IMR-90 (cell line): ENCODE measurements around the gene CHMP5. TPM values are rescaled to one million over a fixed set of nuclear protein-coding genes. Genes with fewer than 3 reads are reported as not detected.

Experiments used
- ATAC-seq: fragments of 200-7000 bp; cut with Tn5 transposase; 2 replicates; pipeline ENCODE4 v1.9.1; 2020; ENCODE audit warnings: low read depth, mild to moderate bottlenecking, moderate library complexity
- BruUV-seq: library from RNA; stranded (reverse); fragments of 400-500 nt; replicated peaks from 2 replicates; lab custom pipeline; 2021; lab: Mats Ljungman, UMichigan
- CTCF ChIA-PET: fragments of 300-600 bp; formaldehyde crosslinking; extraction: SDS; loops from one replicate; lab custom pipeline; 2021; ENCODE audit warnings: antibody characterized with exemption; lab: Yijun Ruan, JAX
- POLR2A ChIA-PET: fragments of 300-600 bp; sonication (Branson Sonifier 250); formaldehyde crosslinking; loops from one replicate; lab custom pipeline; 2022; ENCODE audit warnings: antibody characterized with exemption; ENCODE audit not compliant: unreplicated experiment; lab: Charles Lee
- DNase-seq: peaks from one replicate; pipeline ENCODE4 v3.0.0; 2013
- H2AFZ ChIP-seq: replicated peaks from 2 replicates; pipeline ENCODE3; 2013; ENCODE audit warnings: low read length, mild to moderate bottlenecking; ENCODE audit not compliant: poor library complexity
- H2AK5ac ChIP-seq: 2 replicates; pipeline ENCODE4 v1.6.1; 2013; ENCODE audit warnings: low read depth, low read length, inconsistent platforms
- H2AK9ac ChIP-seq: replicated peaks from 2 replicates; pipeline ENCODE3; 2013; ENCODE audit warnings: mild to moderate bottlenecking, low read depth, low read length, moderate library complexity; ENCODE audit not compliant: poor library complexity
- H2BK120ac ChIP-seq: 2 replicates; pipeline ENCODE4 v1.6.1; 2013; ENCODE audit warnings: low read depth, low read length, inconsistent platforms
- H2BK15ac ChIP-seq: 3 replicates; pipeline ENCODE4 v1.6.1; 2013; ENCODE audit warnings: low read depth, low read length, inconsistent platforms
- H2BK20ac ChIP-seq: 2 replicates; pipeline ENCODE4 v1.6.1; 2013; ENCODE audit warnings: low read depth, mild to moderate bottlenecking, inconsistent platforms, low read length, moderate library complexity
- H2BK5ac ChIP-seq: 2 replicates; pipeline ENCODE4 v1.6.1; 2013; ENCODE audit warnings: mild to moderate bottlenecking, low read depth, low read length, inconsistent platforms; ENCODE audit not compliant: poor library complexity, severe bottlenecking
- H3K14ac ChIP-seq: replicated peaks from 2 replicates; pipeline ENCODE4 v1.6.1; 2013; ENCODE audit warnings: low read depth, low read length, inconsistent platforms
- H3K18ac ChIP-seq: 2 replicates; pipeline ENCODE4 v1.6.1; 2013; ENCODE audit warnings: low read depth, low read length, control low read depth
- H3K23ac ChIP-seq: 2 replicates; pipeline ENCODE4 v1.6.1; 2013; ENCODE audit warnings: low read depth, low read length, inconsistent platforms
- H3K27ac ChIP-seq: 2 replicates; pipeline ENCODE4 v1.5.1; 2013; ENCODE audit warnings: mild to moderate bottlenecking, control low read depth, low read length; ENCODE audit not compliant: insufficient read depth
- H3K27me3 ChIP-seq: 2 replicates; pipeline ENCODE4 v1.6.1; 2013; ENCODE audit warnings: low read length; ENCODE audit not compliant: control insufficient read depth, insufficient read depth
- H3K36me3 ChIP-seq: 2 replicates; pipeline ENCODE4 v1.6.1; 2013; ENCODE audit warnings: low read length, mixed read lengths; ENCODE audit not compliant: control insufficient read depth, insufficient read depth
- H3K4ac ChIP-seq: 2 replicates; pipeline ENCODE4 v1.6.1; 2013; ENCODE audit warnings: low read depth, low read length, inconsistent platforms
- H3K4me1 ChIP-seq: 2 replicates; pipeline ENCODE4 v1.6.1; 2013; ENCODE audit warnings: low read length, mixed read lengths; ENCODE audit not compliant: control insufficient read depth, insufficient read depth
- H3K4me2 ChIP-seq: 2 replicates; pipeline ENCODE4 v1.6.1; 2013; ENCODE audit warnings: low read depth, mild to moderate bottlenecking, control low read depth, low read length, moderate library complexity
- H3K4me3 ChIP-seq: 2 replicates; pipeline ENCODE4 v1.5.1; 2013; ENCODE audit warnings: low read depth, mild to moderate bottlenecking, control low read depth, low read length, moderate library complexity; ENCODE audit not compliant: insufficient read depth
- H3K56ac ChIP-seq: 2 replicates; pipeline ENCODE4 v1.6.1; 2013; ENCODE audit warnings: low read length, inconsistent platforms; ENCODE audit not compliant: insufficient read depth; ENCODE audit errors: extremely low read depth
- H3K79me1 ChIP-seq, 2 experiments: 2 replicates each; pipeline ENCODE4 v1.6.1; 2013; ENCODE audit warnings: low read length in 2 of 2, inconsistent platforms in 1 of 2, low read depth in 1 of 2
- H3K9ac ChIP-seq: 2 replicates; pipeline ENCODE4 v1.6.1; 2013; ENCODE audit warnings: low read depth, low read length, control low read depth
- H3K9me1 ChIP-seq: 2 replicates; pipeline ENCODE4 v1.6.1; 2013; ENCODE audit warnings: low read length, inconsistent platforms; ENCODE audit not compliant: insufficient read depth
- H3K9me3 ChIP-seq: 2 replicates; pipeline ENCODE4 v1.6.1; 2013; ENCODE audit warnings: low read length; ENCODE audit not compliant: control insufficient read depth, insufficient read depth
- H4K20me1 ChIP-seq: 2 replicates; pipeline ENCODE4 v1.6.1; 2013; ENCODE audit warnings: low read length, inconsistent platforms; ENCODE audit not compliant: insufficient read depth
- H4K5ac ChIP-seq: 2 replicates; pipeline ENCODE4 v1.6.1; 2013; ENCODE audit warnings: mild to moderate bottlenecking, low read depth, low read length, control low read depth
- H4K8ac ChIP-seq, 2 experiments: 2 replicates each; pipeline ENCODE4 v1.6.1; 2013; ENCODE audit warnings: low read depth in 2 of 2, low read length in 2 of 2, control low read depth in 1 of 2, inconsistent platforms in 1 of 2
- H4K91ac ChIP-seq: 2 replicates; pipeline ENCODE4 v1.6.1; 2013; ENCODE audit warnings: low read depth, low read length, inconsistent platforms; ENCODE audit not compliant: insufficient read depth
- BHLHE40 ChIP-seq: fragments of 150-350 bp; IDR thresholded peaks from 2 replicates; pipeline ENCODE4 v1.6.1; 2016; ENCODE audit warnings: mild to moderate bottlenecking, low read depth, low read length
- CEBPB ChIP-seq: IDR thresholded peaks from 2 replicates; pipeline ENCODE4 v1.6.1; 2012; ENCODE audit warnings: low read depth, low read length, improper control_type of control experiment
- CHD1 ChIP-seq: IDR thresholded peaks from 2 replicates; pipeline ENCODE4 v1.6.1; 2012; ENCODE audit warnings: low read depth, low read length, improper control_type of control experiment
- CTCF ChIP-seq: conservative IDR thresholded peaks from 2 replicates; pipeline ENCODE4 v1.5.1; 2012; ENCODE audit warnings: mild to moderate bottlenecking, low read depth, low read length, improper control_type of control experiment
- FOS ChIP-seq: fragments of 150-350 bp; IDR thresholded peaks from 2 replicates; pipeline ENCODE4 v1.6.1; 2016; ENCODE audit warnings: low read depth, low read length
- MAFK ChIP-seq: IDR thresholded peaks from 2 replicates; pipeline ENCODE4 v1.6.1; 2012; ENCODE audit warnings: low read depth, low read length, improper control_type of control experiment
- MAZ ChIP-seq: IDR thresholded peaks from 2 replicates; pipeline ENCODE4 v1.6.1; 2012; ENCODE audit warnings: low read depth, mild to moderate bottlenecking, low read length, improper control_type of control experiment, moderate library complexity, borderline replicate concordance
- MXI1 ChIP-seq: IDR thresholded peaks from 2 replicates; pipeline ENCODE4 v1.6.1; 2012; ENCODE audit warnings: low read depth, mild to moderate bottlenecking, low read length, moderate library complexity, borderline replicate concordance
- NFE2L2 ChIP-seq: fragments of 150-350 bp; IDR thresholded peaks from 2 replicates; pipeline ENCODE4 v1.6.1; 2016; ENCODE audit warnings: low read depth, mild to moderate bottlenecking, low read length
- POLR2A ChIP-seq: IDR thresholded peaks from 2 replicates; pipeline ENCODE4 v1.6.1; 2012; ENCODE audit warnings: mild to moderate bottlenecking, low read depth, low read length
- RAD21 ChIP-seq: IDR thresholded peaks from 2 replicates; pipeline ENCODE4 v1.6.1; 2012; ENCODE audit warnings: low read length, improper control_type of control experiment
- RCOR1 ChIP-seq: IDR thresholded peaks from 2 replicates; pipeline ENCODE4 v1.6.1; 2012; ENCODE audit warnings: mild to moderate bottlenecking, low read length, improper control_type of control experiment; ENCODE audit not compliant: insufficient replicate concordance
- RFX5 ChIP-seq: IDR thresholded peaks from 2 replicates; pipeline ENCODE4 v1.8.0; 2012; ENCODE audit warnings: low read depth, mild to moderate bottlenecking, low read length, moderate library complexity
- SMC3 ChIP-seq: fragments of 150-350 bp; IDR thresholded peaks from 2 replicates; pipeline ENCODE4 v1.6.1; 2016; ENCODE audit warnings: low read depth, mild to moderate bottlenecking, antibody characterized with exemption, low read length, moderate library complexity
- USF2 ChIP-seq: fragments of 150-350 bp; IDR thresholded peaks from 2 replicates; pipeline ENCODE4 v1.6.1; 2017; ENCODE audit warnings: mild to moderate bottlenecking, antibody characterized with exemption, low read length, low read depth
- WGBS, 2 experiments: methylation state at CpG; one replicate each; pipeline versions ENCODE4 v1.1.5 to v1.1.7; 2013; ENCODE audit warnings: missing lambda C conversion rate in 2 of 2; ENCODE audit not compliant: insufficient read length in 1 of 2; ENCODE audit errors: extremely low coverage in 2 of 2; 5-methylcytosine and 5-hydroxymethylcytosine counted together
- dilution Hi-C: fragments of 300-500 bp; cut with HindIII; formaldehyde crosslinking; loops from one replicate; pipeline ENCODE4 v1.14.3; 2018; ENCODE audit warnings: low sequenced_read_pairs; ENCODE audit not compliant: unreplicated experiment
- in situ Hi-C: fragments of 300-500 bp; cut with MboI; formaldehyde crosslinking; loops from 3 replicates; pipeline ENCODE4 v1.14.3; 2019; ENCODE audit warnings: low sequenced_read_pairs, inconsistent platforms, mixed read lengths
- intact Hi-C: fragments of 100-400 bp; cut with micrococcal nuclease; formaldehyde crosslinking; loops from 2 replicates; pipeline ENCODE4 v1.10.0; 2022
- polyA plus RNA-seq, 3 experiments: library from polyadenylated mRNA; depleted of rRNA; stranded (reverse); fragments of >200 nt; gene quantifications; 2 replicates each; pipeline ENCODE4 v1.2.3, GENCODE V29; 2012; ENCODE audit warnings: low replicate concordance in 1 of 3
- total RNA-seq: library from RNA; depleted of rRNA; stranded (reverse); fragments of >200 nt; gene quantifications from 2 replicates; pipeline ENCODE4 v1.2.3, GENCODE V29; 2012
- TF ChIP-seq, protein P1 (sequence below): fragments of 150-350 bp; IDR thresholded peaks from 2 replicates; pipeline ENCODE4 v1.6.1; 2016; ENCODE audit warnings: low read depth, mild to moderate bottlenecking, low read length, moderate library complexity, borderline replicate concordance

Gene CHMP5
- total and polyA plus RNA-seq, 2 of the 4 experiments (the other 2 are of a cell fraction) = 70.6 to 80.8 TPM

GRCh38 chr9:33223696-33224095, 41.2 kb upstream of the CHMP5 start:
- BruUV-seq = no TSS peak

More at GRCh38 chr9:33223696-33224095, 41.2 kb upstream of the CHMP5 start:
- Histone ChIP-seq H4K5ac (no peak overlapping the region), H3K9ac (no peak overlapping the region), H3K27ac (no peak overlapping the region), H2BK15ac (no peak overlapping the region), H3K79me1 (no peaks in the 10 kb centered on the region), H2AFZ (no peak overlapping the region), H2BK5ac (no peak overlapping the region), H2AK5ac (no peak overlapping the region), H3K4me2 (no peak overlapping the region), H4K20me1 (no peaks in the 10 kb centered on the region), H2BK20ac (no peak overlapping the region), H3K23ac (no peak overlapping the region), H4K8ac (no peak overlapping the region), H3K4me1 (peaks cover 7% of the 10 kb centered on the region), H3K14ac (no peak overlapping the region), H3K9me3 (no peaks in the 10 kb centered on the region), H2BK120ac (no peak overlapping the region), H3K4me3 (no peak overlapping the region), H3K4ac (no peak overlapping the region), H4K91ac (no peak overlapping the region), H3K27me3 (no peaks in the 10 kb centered on the region), H3K9me1 (0 out of 2 replicates have a peak, but pooled peaks cover 3% of the 10 kb centered on the region), H3K18ac (no peak overlapping the region), H3K56ac (no peak overlapping the region), H3K36me3 (no peaks in the 10 kb centered on the region), H2AK9ac (no peak overlapping the region)
- ATAC-seq (no peak), DNase-seq (no peak)
- WGBS, 2 experiments = no CpG with 5 or more reads among the region's 1 CpG
- in situ Hi-C loops = no loop called here
- intact Hi-C loops = loop anchor here (2.0 to 5.0 kb wide), 2 partner anchors 36 to 57 kb away; partner anchors contain the start of gene B4GALT1
- POLR2A ChIA-PET = no interaction called here
- TF ChIP-seq RAD21 = peak; percentile 37; the same call in 1 of the 2 replicates
- no peak for TF ChIP-seq CHD1
- TF ChIP-seq USF2 = no peak
- TF ChIP-seq BHLHE40 = no peak
- 0 out of 2 replicates have a peak, but pooled peaks have one; percentile 13 for TF ChIP-seq SMC3
- no peak for TF ChIP-seq POLR2A
- peak; percentile 31 for TF ChIP-seq CTCF
- no peak for TF ChIP-seq RCOR1
- no peak for TF ChIP-seq RFX5
- TF ChIP-seq FOS = no peak
- no peak for TF ChIP-seq NFE2L2
- TF ChIP-seq MAFK = no peak
- TF ChIP-seq, protein P1, sequence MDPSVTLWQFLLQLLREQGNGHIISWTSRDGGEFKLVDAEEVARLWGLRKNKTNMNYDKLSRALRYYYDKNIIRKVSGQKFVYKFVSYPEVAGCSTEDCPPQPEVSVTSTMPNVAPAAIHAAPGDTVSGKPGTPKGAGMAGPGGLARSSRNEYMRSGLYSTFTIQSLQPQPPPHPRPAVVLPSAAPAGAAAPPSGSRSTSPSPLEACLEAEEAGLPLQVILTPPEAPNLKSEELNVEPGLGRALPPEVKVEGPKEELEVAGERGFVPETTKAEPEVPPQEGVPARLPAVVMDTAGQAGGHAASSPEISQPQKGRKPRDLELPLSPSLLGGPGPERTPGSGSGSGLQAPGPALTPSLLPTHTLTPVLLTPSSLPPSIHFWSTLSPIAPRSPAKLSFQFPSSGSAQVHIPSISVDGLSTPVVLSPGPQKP = no peak
- no peak for TF ChIP-seq MAZ
- no peak for TF ChIP-seq MXI1
- TF ChIP-seq CEBPB = no peak
- dilution Hi-C loops = no loop called here
- CTCF ChIA-PET = interaction anchor here (0.6 to 1.2 kb wide), 3 partner anchors 53 to 229 kb away, joined by 3 read pairs; no protein-coding TSS in a partner anchor
